ENCODE results near the gene SLC13A2. TPM values are rescaled to one million over a fixed set of nuclear protein-coding genes. Genes with fewer than 3 reads are reported as not detected.

SLC13A2 gene
- polyA plus RNA-seq, 1 donor (not counting 4 experiments of a cell fraction or from before 2014, with no cell fraction given): not detected

- Histone ChIP-seq H4K20me1 (ENCODE audit: control insufficient read depth, extremely low read depth, insufficient read depth, low read length) (no peaks in the 10 kb centered on the region), H3K4me1 (ENCODE audit: control insufficient read depth, extremely low read depth, insufficient read depth, low read length) (no peaks in the 10 kb centered on the region), H3K27ac (ENCODE audit: control insufficient read depth, insufficient read depth, low read length) (no peak overlapping the region), H2AFZ (ENCODE audit: control insufficient read depth, low read length) (no peak overlapping the region), H3K9ac (ENCODE audit: control insufficient read depth, extremely low read depth, insufficient read depth, low read length) (no peak overlapping the region), H3K4me3 (ENCODE audit: control insufficient read depth in 2 of 3, extremely low read depth in 1 of 3, insufficient read depth in 2 of 3, low read depth in 1 of 3, low read length in 3 of 3) (no peak overlapping the region), H3K36me3 (ENCODE audit: control insufficient read depth in 2 of 2, extremely low read depth in 1 of 2, insufficient read depth in 2 of 2, low read length in 2 of 2) (no peaks in the 10 kb centered on the region), H3K4me2 (ENCODE audit: control insufficient read depth, extremely low read depth, insufficient read depth, low read depth, low read length) (no peak overlapping the region), H3K9me3 (ENCODE audit: control insufficient read depth, low read depth, low read length) (no peaks in the 10 kb centered on the region), H3K9me1 (ENCODE audit: control insufficient read depth, extremely low read depth, insufficient read depth, low read length) (no peaks in the 10 kb centered on the region), H3K27me3 (ENCODE audit: control insufficient read depth, extremely low read depth, insufficient read depth, low read length) (peaks cover 19% of the 10 kb centered on the region), H3K79me2 (ENCODE audit: control insufficient read depth, insufficient read depth, low read length) (no peaks in the 10 kb centered on the region)
- dilution Hi-C loops (cut with MboI; ENCODE audit: extremely low pct_ligation_motif_present, low sequenced_read_pairs): no loop called here
- DNase-seq (ENCODE audit: low read depth, low spot score) (no peak), FAIRE-seq (no peak)
- no peak for TF ChIP-seq CTCF (optimal IDR thresholded peaks at IDR 0.05 in 1 of 3, IDR thresholded peaks at IDR 0.05 in 1 of 3, conservative IDR thresholded peaks at IDR 0.05 in 1 of 3; ENCODE audit: extremely low read depth in 1 of 3, insufficient read depth in 2 of 3, low read length in 3 of 3)
- TF ChIP-seq EZH2 (IDR thresholded peaks at IDR 0.05; ENCODE audit: low read length): no peak
These were observed 4.7 kb upstream of the SLC13A2 start for GRCh38 chr17:28468781-28469180.

GRCh38 chr17:28469376-28469775, 4.1 kb upstream of the SLC13A2 start:
- no peak for FAIRE-seq

More at GRCh38 chr17:28469376-28469775, 4.1 kb upstream of the SLC13A2 start:
- H2AFZ ChIP-seq (ENCODE audit: control insufficient read depth, low read length): no peak overlapping the region
- H3K9me1 ChIP-seq (ENCODE audit: control insufficient read depth, extremely low read depth, insufficient read depth, low read length): no peaks in the 10 kb centered on the region
- TF ChIP-seq CTCF (optimal IDR thresholded peaks at IDR 0.05 in 1 of 3, IDR thresholded peaks at IDR 0.05 in 1 of 3, conservative IDR thresholded peaks at IDR 0.05 in 1 of 3; ENCODE audit: extremely low read depth in 1 of 3, insufficient read depth in 2 of 3, low read length in 3 of 3): no peak
- no peak for TF ChIP-seq EZH2 (IDR thresholded peaks at IDR 0.05; ENCODE audit: low read length)
- H3K36me3 ChIP-seq (ENCODE audit: control insufficient read depth in 2 of 2, extremely low read depth in 1 of 2, insufficient read depth in 2 of 2, low read length in 2 of 2): no peaks in the 10 kb centered on the region
- dilution Hi-C loops (cut with MboI; ENCODE audit: extremely low pct_ligation_motif_present, low sequenced_read_pairs): no loop called here
- H3K4me2 ChIP-seq (ENCODE audit: control insufficient read depth, extremely low read depth, insufficient read depth, low read depth, low read length): no peak overlapping the region
- no peak overlapping the region for H3K4me3 ChIP-seq (ENCODE audit: control insufficient read depth in 2 of 3, extremely low read depth in 1 of 3, insufficient read depth in 2 of 3, low read depth in 1 of 3, low read length in 3 of 3)
- no peak overlapping the region for H3K27ac ChIP-seq (ENCODE audit: control insufficient read depth, insufficient read depth, low read length)
- H3K9me3 ChIP-seq (ENCODE audit: control insufficient read depth, low read depth, low read length): no peaks in the 10 kb centered on the region
- no peak for DNase-seq (ENCODE audit: low read depth, low spot score)
- H3K79me2 ChIP-seq (ENCODE audit: control insufficient read depth, insufficient read depth, low read length): no peaks in the 10 kb centered on the region
- H3K27me3 ChIP-seq (ENCODE audit: control insufficient read depth, extremely low read depth, insufficient read depth, low read length): peaks cover 19% of the 10 kb centered on the region
- no peaks in the 10 kb centered on the region for H3K4me1 ChIP-seq (ENCODE audit: control insufficient read depth, extremely low read depth, insufficient read depth, low read length)
- H4K20me1 ChIP-seq (ENCODE audit: control insufficient read depth, extremely low read depth, insufficient read depth, low read length): no peaks in the 10 kb centered on the region
- H3K9ac ChIP-seq (ENCODE audit: control insufficient read depth, extremely low read depth, insufficient read depth, low read length): no peak overlapping the region

Data from keratinocyte (primary cell).